Activated naive CD4-positive, alpha-beta T cell treated with anti-CD3 and anti-CD28 coated beads, Interleukin-2, amount 50 U/mL, for 72 hours (primary cell): Measurements from ENCODE around the gene KCMF1. TPM values are rescaled to one million over a fixed set of nuclear protein-coding genes. Genes with fewer than 3 reads are reported as not detected.

Experiments
- ATAC-seq, 2 donors: fragments of 150-1000 bp; cut with Tn5 transposase; 2 replicates each; pipeline ENCODE4 v1.10.0; 2021; ENCODE audit warnings: mild to moderate bottlenecking in 2 of 2, moderate library complexity in 2 of 2
- DNase-seq, 2 donors: peaks; one replicate each; pipeline ENCODE4 v3.0.0; 2021 to 2022; ENCODE audit warnings: low spot score in 2 of 2
- H3K27ac Mint-ChIP-seq, 2 donors: one replicate each; pipeline ENCODE4 v1.8.0; 2022; ENCODE audit warnings: mild to moderate bottlenecking in 2 of 2, mixed read lengths in 2 of 2
- H3K36me3 Mint-ChIP-seq, 2 donors: one replicate each; pipeline ENCODE4 v1.8.0; 2022; ENCODE audit warnings: mixed read lengths in 2 of 2
- H3K9me3 Mint-ChIP-seq, 2 donors: one replicate each; pipeline ENCODE4 v1.8.0; 2022; ENCODE audit warnings: mixed read lengths in 2 of 2
- total RNA-seq, 2 donors: library from RNA; stranded (reverse); gene quantifications; one replicate each; pipeline ENCODE4 v1.2.3, GENCODE V29; 2022

The KCMF1 gene
- total RNA-seq, 2 donors from 2014 or later, result 108 to 124 TPM

- Mint-ChIP-seq H3K9me3 (no peaks in the 10 kb centered on the region), H3K36me3 (no peaks in the 10 kb centered on the region), H3K27ac (no peak overlapping the region)
- DNase-seq, result no peak
- ATAC-seq, result no peak
Observed at GRCh38 chr2:85071096-85071495, 100.1 kb downstream of the KCMF1 start.

GRCh38 chr2:85073033-85073432 lies 102.1 kb downstream of the KCMF1 start:
- no peaks in the 10 kb centered on the region for H3K9me3 Mint-ChIP-seq
- H3K27ac Mint-ChIP-seq, result no peak overlapping the region
- H3K36me3 Mint-ChIP-seq, result no peaks in the 10 kb centered on the region
- ATAC-seq (no peak), DNase-seq (no peak)

DNA sequence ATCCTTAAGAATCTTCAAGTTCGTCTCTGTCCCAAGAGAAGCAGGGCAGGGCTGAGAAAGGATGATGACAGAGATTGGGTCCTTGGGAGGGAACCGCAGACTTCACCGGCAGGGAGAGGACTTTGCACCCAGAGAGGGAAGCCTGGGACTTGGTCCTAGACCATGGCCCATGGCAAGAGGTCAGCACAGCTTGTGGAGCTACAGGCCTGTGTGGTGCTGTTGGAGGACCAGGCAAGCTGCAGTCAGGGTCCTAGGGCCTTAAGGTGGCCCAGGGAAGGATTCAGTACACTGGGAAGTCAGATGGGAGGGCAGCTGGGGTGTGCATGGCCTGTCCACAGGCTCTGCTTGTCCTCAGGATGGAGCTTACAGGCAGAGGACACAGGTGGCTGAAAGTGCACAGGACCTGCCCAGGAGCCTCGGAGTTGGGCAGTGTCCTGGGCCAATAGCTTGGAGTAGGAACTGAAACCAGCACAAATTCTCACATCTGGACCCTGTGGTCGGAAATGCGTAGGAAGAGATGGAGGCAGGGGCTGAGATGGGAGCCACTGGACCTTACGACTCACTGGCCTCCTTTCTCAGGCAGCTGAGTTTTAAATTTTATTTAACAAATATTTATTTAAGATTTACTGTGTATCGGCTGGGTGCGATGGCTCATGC lies 105.8 kb downstream of the KCMF1 start:
- DNase-seq, result no peak
- Mint-ChIP-seq H3K27ac (peak overlapping the region in 1 of 2 donors; percentile 53), H3K36me3 (peaks cover 6 to 8% of the 10 kb centered on the region in 2 donors), H3K9me3 (peaks cover 0 to 6% of the 10 kb centered on the region in 2 donors)
- ATAC-seq, result no peak

DNA sequence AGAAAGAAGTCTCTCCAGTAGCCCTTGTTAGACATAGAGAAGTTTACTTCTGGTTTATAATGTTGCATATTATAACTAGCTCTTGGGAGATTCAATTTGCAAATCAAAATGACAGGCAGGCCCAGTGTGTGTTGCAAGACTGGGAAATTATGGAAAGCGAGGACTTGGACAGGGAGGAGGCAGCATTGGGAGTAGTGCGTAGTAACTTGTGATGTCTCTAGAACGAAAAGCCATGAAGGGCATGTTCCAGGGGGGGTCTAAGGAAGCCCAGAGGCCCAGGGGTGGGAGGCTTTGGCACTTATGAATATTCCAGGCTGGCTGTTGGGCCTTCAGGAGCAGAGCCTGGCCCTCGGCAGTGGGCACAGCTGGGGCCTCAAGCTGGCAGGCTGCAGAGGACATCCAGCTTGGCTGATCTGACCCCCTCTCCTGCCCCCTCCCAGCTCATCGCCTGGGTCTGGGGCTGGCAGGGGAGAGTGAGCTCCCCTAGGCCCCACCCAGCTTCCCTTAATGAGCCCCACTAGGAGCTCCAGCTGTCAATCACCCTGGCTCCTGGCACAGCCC lies 107.0 kb downstream of the KCMF1 start:
- DNase-seq (no peak), ATAC-seq (no peak)
- no peak overlapping the region for H3K27ac Mint-ChIP-seq
- peaks cover 6 to 8% of the 10 kb centered on the region in 2 donors for H3K36me3 Mint-ChIP-seq
- peaks cover 0 to 11% of the 10 kb centered on the region in 2 donors for H3K9me3 Mint-ChIP-seq

GRCh38 chr2:85078536-85078935 lies 107.6 kb downstream of the KCMF1 start:
- peaks cover 0 to 13% of the 10 kb centered on the region in 2 donors for H3K9me3 Mint-ChIP-seq
- H3K36me3 Mint-ChIP-seq, result peaks cover 6 to 8% of the 10 kb centered on the region in 2 donors
- H3K27ac Mint-ChIP-seq, result no peak overlapping the region
- DNase-seq, result no peak
- ATAC-seq, result no peak

- H3K9me3 Mint-ChIP-seq, result peaks cover 0 to 13% of the 10 kb centered on the region in 2 donors
- H3K36me3 Mint-ChIP-seq, result peaks cover 6 to 8% of the 10 kb centered on the region in 2 donors
- no peak for ATAC-seq
- no peak overlapping the region for H3K27ac Mint-ChIP-seq
- DNase-seq, result no peak
Observed at GRCh38 chr2:85083092-85083491, 112.1 kb downstream of the KCMF1 start.

DNA sequence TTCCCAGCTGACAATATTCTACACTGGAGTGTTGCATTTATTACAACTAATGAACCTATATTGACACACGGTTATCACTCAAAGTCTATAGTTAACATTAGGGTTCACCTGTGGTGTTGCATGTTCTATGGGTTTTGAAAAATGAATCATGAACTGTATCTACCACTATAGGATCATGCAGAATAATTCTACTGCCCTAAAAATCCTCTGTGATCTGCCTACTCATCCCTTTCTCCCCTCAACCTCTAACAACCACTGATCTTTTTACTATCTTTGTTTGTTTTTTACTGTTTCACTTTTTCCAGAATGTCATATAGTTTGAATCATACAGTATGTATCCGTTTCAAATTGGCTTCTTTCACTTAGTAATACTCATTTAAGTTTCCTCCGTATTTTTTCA lies 114.6 kb downstream of the KCMF1 start:
- ATAC-seq, result peak; percentile 75 to 97
- Mint-ChIP-seq H3K36me3 (peaks cover 6 to 8% of the 10 kb centered on the region in 2 donors), H3K9me3 (peaks cover 0 to 13% of the 10 kb centered on the region in 2 donors), H3K27ac (no peak overlapping the region)
- DNase-seq, result no peak

DNA sequence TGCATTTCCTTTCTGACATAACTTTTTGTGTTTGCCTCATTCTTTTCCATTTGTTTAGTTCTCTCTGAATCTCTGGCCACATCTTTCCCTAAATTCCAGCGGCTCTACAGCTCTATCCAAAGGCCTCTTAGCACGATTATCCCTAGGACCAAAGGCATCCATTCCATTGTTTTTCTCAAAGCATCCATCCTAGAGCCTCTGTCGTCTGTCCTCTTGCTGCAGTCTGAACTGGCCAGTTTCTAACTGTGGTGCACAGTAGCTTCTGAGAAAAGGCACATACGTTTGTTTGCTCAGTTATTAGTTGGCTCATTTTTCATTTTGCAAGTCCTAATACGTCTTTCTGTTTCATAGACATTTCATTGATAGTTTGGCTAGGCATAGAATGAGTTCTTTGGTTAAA lies 116.6 kb downstream of the KCMF1 start:
- no peaks in the 10 kb centered on the region for H3K36me3 Mint-ChIP-seq
- DNase-seq (no peak), ATAC-seq (no peak)
- H3K27ac Mint-ChIP-seq, result no peak overlapping the region
- H3K9me3 Mint-ChIP-seq, result peaks cover 0 to 6% of the 10 kb centered on the region in 2 donors

DNA sequence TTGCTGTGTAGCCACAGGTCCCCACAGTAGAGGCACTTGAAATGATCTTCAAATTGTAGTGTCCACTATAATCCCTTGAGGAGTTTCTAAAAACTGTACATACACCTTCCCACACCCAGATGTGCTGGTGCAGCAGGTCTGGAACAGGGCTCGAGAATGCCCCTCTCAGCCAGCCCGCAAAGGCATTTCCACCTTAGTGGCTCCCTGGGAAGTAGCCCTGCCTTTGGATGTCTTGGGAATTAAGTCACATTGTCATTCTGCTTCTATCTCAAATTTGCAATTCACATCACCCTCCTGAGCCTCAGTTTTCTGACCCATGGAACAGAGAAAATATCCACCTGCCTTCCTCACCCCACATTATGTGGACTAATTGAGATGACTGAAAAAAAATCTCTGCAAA lies 118.0 kb downstream of the KCMF1 start:
- ATAC-seq (no peak), DNase-seq (no peak)
- H3K27ac Mint-ChIP-seq, result no peak overlapping the region
- no peaks in the 10 kb centered on the region for H3K36me3 Mint-ChIP-seq
- no peaks in the 10 kb centered on the region for H3K9me3 Mint-ChIP-seq

GRCh38 chr2:85089585-85089984 lies 118.6 kb downstream of the KCMF1 start:
- ATAC-seq, result no peak

GRCh38 chr2:85091838-85092237 lies 120.9 kb downstream of the KCMF1 start:
- no peaks in the 10 kb centered on the region for H3K9me3 Mint-ChIP-seq
- H3K27ac Mint-ChIP-seq, result no peak overlapping the region
- H3K36me3 Mint-ChIP-seq, result no peaks in the 10 kb centered on the region
- DNase-seq (no peak), ATAC-seq (no peak)

More at GRCh38 chr2:85089585-85089984, 118.6 kb downstream of the KCMF1 start:
- Mint-ChIP-seq H3K27ac (no peak overlapping the region), H3K36me3 (no peaks in the 10 kb centered on the region), H3K9me3 (no peaks in the 10 kb centered on the region)
- DNase-seq, result no peak

- Mint-ChIP-seq H3K27ac (no peak overlapping the region), H3K36me3 (no peaks in the 10 kb centered on the region), H3K9me3 (no peaks in the 10 kb centered on the region)
- ATAC-seq, result no peak
- DNase-seq, result no peak
Observed at GRCh38 chr2:85095094-85095493, 124.1 kb downstream of the KCMF1 start.

DNA sequence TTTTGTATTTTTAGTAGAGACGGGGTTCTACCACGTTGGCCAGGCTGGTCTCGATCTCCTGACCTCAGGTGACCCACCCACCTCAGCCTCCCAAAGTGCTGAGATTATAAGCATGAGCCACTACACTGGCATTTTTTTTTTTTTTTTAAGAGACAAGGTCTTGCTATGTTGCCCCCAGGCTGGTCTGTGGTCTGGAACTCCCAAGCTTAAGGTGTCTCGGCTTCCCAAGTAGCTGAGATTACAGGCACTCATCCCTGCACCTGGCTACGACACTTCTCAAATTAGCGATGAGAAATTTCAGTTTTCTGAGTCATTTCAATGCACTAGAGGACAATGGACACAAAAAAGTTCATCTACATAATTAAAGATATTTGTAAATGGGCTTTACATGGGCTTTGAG lies 125.7 kb downstream of the KCMF1 start:
- ATAC-seq (no peak), DNase-seq (no peak)
- no peak overlapping the region for H3K27ac Mint-ChIP-seq
- no peaks in the 10 kb centered on the region for H3K36me3 Mint-ChIP-seq
- no peaks in the 10 kb centered on the region for H3K9me3 Mint-ChIP-seq

DNA sequence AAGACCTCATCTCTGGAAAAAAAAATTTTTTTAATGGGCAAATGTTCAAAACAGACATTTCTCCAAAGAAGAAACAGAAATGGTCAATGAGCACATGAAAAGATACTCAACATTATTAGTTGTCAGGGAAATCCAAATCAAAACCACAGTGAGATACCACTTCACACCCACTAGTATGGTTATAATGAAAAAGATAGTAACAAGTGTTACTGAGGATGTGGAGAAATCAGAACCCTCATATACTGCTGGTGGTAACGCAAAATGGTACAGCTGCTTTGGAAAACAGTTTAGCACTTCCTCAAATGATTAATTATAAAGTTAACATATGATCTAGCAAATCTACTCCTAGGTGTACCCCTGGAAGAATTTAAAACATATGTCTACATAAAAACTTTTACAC lies 133.3 kb downstream of the KCMF1 start:
- Mint-ChIP-seq H3K36me3 (no peaks in the 10 kb centered on the region), H3K27ac (no peak overlapping the region), H3K9me3 (no peaks in the 10 kb centered on the region)
- ATAC-seq, result peak in 1 of 2 donors; percentile 48
- DNase-seq, result no peak

DNA sequence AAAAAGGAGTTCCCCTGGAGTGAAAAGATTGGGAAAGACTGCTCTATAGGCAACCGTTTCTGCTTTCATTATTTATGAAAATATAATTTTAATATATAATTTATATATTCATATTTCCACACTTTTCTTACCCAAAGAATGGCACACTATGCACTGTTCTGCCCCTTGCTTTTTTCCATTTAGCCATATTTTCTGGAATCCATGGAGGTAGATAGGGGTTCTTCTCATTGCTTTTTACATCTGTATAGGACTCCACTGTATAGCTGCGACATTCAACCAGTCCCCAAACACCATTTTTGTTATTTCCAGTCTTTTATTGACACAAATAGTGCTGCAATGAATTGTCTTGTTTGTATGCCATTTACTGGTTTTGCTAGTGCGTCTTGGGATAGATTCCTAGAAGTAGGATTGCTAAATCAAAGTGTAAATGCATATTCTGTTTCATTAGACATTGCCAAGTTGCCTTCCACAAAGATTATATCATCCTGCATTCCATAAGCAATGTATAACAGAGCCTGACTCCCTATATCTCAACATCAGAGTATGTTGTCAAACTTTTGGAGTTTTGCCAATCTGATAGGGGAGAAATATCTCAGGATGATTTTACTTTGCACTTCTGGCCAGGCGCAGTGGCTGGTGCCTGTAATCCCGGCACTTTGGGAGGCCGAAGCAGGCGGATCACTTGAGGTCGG lies 135.7 kb downstream of the KCMF1 start:
- H3K27ac Mint-ChIP-seq, result no peak overlapping the region
- no peaks in the 10 kb centered on the region for H3K9me3 Mint-ChIP-seq
- ATAC-seq (no peak), DNase-seq (no peak)
- H3K36me3 Mint-ChIP-seq, result no peaks in the 10 kb centered on the region
